Measurements from ENCODE around the gene GEMIN4.
"Not testable (repeated sequence)": the region's sequence is repeated elsewhere in the genome, so short reads cannot be mapped to it uniquely, and the experiment has no call there.

DNA sequence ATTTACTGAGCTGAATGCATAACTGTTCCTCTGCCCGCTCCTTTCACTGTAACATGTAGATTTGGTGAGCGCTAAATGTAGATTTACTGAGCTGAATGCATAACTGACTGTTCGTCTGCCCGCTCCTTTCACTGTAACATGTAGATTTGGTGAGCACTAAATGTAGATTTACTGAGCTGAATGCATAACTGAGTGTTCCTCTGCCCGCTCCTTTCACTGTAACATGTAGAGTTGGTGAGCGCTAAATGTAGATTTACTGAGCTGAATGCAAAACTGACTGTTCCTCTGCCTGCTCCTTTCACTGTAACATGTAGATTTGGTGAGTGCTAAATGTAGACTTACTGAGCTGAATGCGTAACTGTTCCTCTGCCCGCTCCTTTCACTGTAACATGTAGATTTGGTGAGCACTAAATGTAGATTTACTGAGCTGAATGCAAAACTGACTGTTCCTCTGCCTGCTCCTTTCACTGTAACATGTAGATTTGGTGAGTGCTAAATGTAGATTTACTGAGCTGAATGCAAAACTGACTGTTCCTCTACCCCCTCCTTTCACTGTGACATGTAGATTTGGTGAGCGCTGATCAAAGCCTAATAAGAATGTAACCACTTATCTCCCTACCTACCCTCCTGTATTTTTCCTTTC, 3.4 kb upstream of the GEMIN4 start:
- TF ChIP-seq, protein P1, sequence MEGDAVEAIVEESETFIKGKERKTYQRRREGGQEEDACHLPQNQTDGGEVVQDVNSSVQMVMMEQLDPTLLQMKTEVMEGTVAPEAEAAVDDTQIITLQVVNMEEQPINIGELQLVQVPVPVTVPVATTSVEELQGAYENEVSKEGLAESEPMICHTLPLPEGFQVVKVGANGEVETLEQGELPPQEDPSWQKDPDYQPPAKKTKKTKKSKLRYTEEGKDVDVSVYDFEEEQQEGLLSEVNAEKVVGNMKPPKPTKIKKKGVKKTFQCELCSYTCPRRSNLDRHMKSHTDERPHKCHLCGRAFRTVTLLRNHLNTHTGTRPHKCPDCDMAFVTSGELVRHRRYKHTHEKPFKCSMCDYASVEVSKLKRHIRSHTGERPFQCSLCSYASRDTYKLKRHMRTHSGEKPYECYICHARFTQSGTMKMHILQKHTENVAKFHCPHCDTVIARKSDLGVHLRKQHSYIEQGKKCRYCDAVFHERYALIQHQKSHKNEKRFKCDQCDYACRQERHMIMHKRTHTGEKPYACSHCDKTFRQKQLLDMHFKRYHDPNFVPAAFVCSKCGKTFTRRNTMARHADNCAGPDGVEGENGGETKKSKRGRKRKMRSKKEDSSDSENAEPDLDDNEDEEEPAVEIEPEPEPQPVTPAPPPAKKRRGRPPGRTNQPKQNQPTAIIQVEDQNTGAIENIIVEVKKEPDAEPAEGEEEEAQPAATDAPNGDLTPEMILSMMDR (conservative IDR thresholded peaks at IDR 0.05; ENCODE audit: low read depth, low read length), result not testable (repeated sequence)
- TF ChIP-seq CHD1 (IDR thresholded peaks at IDR 0.05; ENCODE audit: low read depth, low read length); MAZ (IDR thresholded peaks at IDR 0.05; ENCODE audit: borderline replicate concordance, low read depth, low read length); RAD21 (IDR thresholded peaks at IDR 0.05; ENCODE audit: low read length); USF2 (IDR thresholded peaks at IDR 0.05; ENCODE audit: low read depth, low read length); POLR2A (IDR thresholded peaks at IDR 0.05; ENCODE audit: low read depth, low read length); FOS (IDR thresholded peaks at IDR 0.05; ENCODE audit: low read depth, low read length): not testable (repeated sequence)

Measured in IMR-90 (cell line).